GM12875 (cell line): ENCODE data around the gene ZFPM1.

Experiments
- H3K4me3 ChIP-seq: one replicate; pipeline ENCODE4 v1.5.1; 2011; ENCODE audit warnings: low read depth, low read length, control low read depth
- TF ChIP-seq, protein P1 (sequence below): IDR thresholded peaks from 2 replicates; pipeline ENCODE4 v1.5.1; 2011; ENCODE audit warnings: low read depth, mild to moderate bottlenecking, control low read depth, inconsistent platforms, low read length, moderate library complexity, borderline replicate concordance; ENCODE audit not compliant: insufficient read depth

Gene ZFPM1

DNA sequence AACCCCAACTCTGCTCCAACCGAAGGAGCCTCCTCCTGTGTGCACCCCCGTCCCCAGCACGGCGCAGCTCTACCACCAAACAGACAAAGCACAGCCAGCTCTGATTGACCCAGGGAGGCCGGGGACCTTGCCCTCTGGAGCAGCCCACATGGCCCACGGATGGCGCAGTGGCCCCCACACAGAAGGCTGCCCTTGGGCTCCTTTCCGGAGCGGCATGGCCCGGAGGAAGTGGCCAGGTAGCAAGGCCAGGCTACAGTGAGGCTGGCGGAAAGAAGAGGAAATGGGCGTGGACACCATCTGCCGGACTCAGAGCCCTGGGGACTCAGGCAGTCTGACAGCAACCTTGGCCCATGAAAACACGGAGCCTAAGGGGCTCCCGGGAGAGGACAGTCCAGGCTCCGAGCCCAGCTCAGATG, 97.2 kb downstream of the ZFPM1 start:
- H3K4me3 ChIP-seq = no peak overlapping the region
- TF ChIP-seq, protein P1, sequence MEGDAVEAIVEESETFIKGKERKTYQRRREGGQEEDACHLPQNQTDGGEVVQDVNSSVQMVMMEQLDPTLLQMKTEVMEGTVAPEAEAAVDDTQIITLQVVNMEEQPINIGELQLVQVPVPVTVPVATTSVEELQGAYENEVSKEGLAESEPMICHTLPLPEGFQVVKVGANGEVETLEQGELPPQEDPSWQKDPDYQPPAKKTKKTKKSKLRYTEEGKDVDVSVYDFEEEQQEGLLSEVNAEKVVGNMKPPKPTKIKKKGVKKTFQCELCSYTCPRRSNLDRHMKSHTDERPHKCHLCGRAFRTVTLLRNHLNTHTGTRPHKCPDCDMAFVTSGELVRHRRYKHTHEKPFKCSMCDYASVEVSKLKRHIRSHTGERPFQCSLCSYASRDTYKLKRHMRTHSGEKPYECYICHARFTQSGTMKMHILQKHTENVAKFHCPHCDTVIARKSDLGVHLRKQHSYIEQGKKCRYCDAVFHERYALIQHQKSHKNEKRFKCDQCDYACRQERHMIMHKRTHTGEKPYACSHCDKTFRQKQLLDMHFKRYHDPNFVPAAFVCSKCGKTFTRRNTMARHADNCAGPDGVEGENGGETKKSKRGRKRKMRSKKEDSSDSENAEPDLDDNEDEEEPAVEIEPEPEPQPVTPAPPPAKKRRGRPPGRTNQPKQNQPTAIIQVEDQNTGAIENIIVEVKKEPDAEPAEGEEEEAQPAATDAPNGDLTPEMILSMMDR = no peak

DNA sequence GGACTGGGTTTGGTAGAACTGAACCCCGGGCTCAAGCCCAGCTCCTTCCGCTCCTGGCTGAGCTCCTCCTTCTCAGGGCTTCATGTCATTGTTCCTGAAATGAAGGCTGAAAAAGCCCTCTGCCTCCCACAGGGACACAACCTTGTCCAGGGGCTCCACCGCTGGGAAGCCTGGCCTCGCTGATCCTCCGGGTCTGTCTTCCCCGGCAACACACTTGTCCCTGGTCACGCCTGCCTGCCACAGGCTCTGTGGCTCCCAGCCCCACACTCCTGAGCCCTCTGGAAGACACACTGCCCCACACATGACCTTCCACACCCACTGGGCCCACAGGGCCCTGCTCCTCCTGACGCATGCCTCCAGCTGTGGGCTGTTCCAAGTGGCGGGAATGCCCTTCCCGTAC, 99.1 kb downstream of the ZFPM1 start:
- H3K4me3 ChIP-seq = no peak overlapping the region
- TF ChIP-seq, protein P1 = no peak

DNA sequence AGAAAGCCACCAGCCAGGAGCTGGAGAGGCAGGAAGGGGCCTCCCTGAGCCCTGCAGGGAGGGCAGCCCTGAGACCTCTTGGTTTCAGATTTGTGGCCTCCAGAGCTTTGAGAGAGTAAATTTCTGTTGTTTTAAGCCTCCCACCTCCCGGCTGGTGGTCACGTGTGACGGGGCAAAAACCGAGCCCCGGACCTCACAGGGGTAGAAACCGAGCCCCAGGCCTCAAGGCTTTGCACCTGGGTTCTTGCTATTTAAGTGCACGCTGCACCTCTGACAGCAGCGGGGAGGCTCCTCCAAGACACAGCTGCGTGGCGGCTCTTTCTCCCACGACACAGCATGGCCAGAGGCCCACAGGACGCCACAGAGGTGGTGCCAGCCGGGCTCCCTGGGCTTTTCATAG, 99.7 kb downstream of the ZFPM1 start:
- TF ChIP-seq, protein P1 = no peak
- no peak overlapping the region for H3K4me3 ChIP-seq

DNA sequence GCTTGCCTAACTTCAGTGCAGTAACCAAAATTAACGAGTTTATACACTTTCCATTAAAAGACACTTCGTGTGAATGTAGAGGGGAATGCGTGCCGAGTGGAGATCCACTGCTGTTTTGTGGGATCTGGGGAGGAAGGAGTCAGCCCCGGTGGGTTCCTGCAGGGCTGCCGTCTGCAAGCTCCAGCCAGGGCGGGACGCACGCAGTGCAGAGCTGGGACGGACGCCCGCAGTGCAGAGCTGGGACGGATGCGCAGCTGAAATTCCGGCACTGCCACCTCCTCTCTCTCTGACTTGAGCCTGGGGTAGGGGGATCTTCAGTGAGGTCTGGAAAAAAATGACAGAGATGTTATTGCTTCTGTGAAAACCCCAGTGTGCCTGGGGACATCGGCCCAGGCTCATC, 100.7 kb downstream of the ZFPM1 start:
- TF ChIP-seq, protein P1 = no peak
- H3K4me3 ChIP-seq = no peak overlapping the region

DNA sequence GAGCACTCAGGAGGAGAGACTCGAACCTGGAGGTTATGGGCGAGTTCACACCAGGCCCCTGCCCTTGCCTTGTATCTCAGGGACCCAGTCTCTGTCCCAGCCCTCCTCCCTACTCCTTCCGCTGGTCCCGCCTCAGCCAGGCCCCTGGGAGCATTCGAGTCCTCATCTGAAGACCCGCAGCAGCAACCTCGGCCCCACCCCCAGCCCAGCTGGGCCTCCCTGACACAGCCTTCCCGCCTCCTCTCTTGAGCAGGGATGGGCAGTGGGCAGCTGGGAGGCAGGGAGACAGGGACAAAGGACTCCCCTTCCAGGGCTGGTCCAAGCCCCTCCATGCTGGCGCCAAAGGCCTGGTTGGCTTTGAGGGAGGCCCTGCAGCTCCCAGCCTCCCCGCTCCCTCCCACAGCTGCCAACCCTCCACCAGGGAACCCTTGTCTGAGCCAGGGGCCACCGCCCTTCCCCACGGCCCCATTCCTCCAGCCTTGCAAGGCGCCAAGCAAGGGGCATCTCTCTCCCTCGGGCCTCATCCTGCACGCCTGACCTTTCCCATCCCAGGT, 101.7 kb downstream of the ZFPM1 start:
- TF ChIP-seq, protein P1 = no peak
- H3K4me3 ChIP-seq = no peak overlapping the region

DNA sequence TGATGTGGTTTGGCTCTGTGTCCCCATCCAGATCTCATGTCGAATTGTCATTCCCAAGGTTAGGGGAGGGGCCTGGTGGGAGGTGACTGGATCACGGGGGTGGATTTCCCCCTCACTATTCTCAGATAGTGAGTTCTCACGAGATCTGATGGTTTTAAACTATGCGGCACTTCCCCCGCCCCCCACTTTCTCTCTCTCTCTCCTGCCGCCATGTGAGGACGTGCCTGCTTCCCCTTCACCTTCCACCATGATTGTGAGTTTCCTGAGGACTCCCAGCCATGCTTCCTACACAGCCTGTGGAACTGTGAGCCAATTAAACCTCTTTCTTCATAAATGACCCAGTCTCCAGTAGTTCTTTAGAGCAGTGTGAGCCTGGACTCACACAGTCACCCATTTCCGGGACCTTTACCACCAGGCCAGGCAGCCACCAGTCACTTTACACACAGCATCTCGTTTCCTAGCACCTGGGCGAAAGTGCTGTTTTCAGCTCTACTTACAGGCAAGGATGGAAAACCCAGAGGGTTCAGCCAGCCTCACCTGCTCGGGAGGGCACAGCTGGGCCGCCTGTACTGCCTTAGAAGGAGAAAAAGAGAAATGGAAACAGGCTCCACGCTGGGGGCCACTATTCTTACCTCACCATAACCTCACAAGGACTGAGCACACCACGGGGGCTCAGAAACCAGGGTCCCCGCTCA, 103.4 kb downstream of the ZFPM1 start:
- TF ChIP-seq, protein P1 = no peak
- H3K4me3 ChIP-seq = no peak overlapping the region
